CD14-positive monocyte (primary cell): ENCODE measurements around the gene ZDHHC14. TPM values are rescaled to one million over a fixed set of nuclear protein-coding genes. Genes with fewer than 3 reads are reported as not detected.

Experiments used
- DNase-seq, 3 donors: peaks; one replicate each; pipeline ENCODE4 v3.0.0-alpha.2; 2011 to 2022
- H2AFZ ChIP-seq: 2 replicates; pipeline ENCODE4 v1.6.0; 2012; ENCODE audit warnings: mild to moderate bottlenecking, low read depth, low read length, inconsistent platforms; ENCODE audit not compliant: insufficient read depth, poor library complexity, severe bottlenecking
- H3K27ac ChIP-seq, 2 donors: 1 replicate in 1 of 2; 2 replicates in 1 of 2; pipeline ENCODE4 v1.5.1; 2012 to 2013; ENCODE audit warnings: low read length in 2 of 2, control low read depth in 1 of 2, inconsistent platforms in 1 of 2, low read depth in 1 of 2, mild to moderate bottlenecking in 1 of 2
- H3K27me3 ChIP-seq, 2 donors: one replicate each; pipeline versions ENCODE4 v1.6.0 to v1.6.1; 2011 to 2013; ENCODE audit warnings: low read length in 2 of 2; ENCODE audit not compliant: control insufficient read depth in 2 of 2, insufficient read depth in 2 of 2
- H3K36me3 ChIP-seq, 2 donors: replicated peaks in 1 of 2; 1 replicate in 1 of 2; 2 replicates in 1 of 2; pipeline versions ENCODE4 v1.5.1 to v1.6.1; 2012 to 2013; ENCODE audit warnings: low read length in 2 of 2, control low read depth in 1 of 2, inconsistent platforms in 1 of 2, mild to moderate bottlenecking in 1 of 2; ENCODE audit not compliant: insufficient read depth in 2 of 2, control insufficient read depth in 1 of 2
- H3K4me1 ChIP-seq, 2 donors: 1 replicate in 1 of 2; 2 replicates in 1 of 2; pipeline versions ENCODE4 v1.5.1 to v1.6.1; 2012 to 2013; ENCODE audit warnings: low read length in 2 of 2, control low read depth in 1 of 2, inconsistent platforms in 1 of 2, mild to moderate bottlenecking in 1 of 2, moderate library complexity in 1 of 2; ENCODE audit not compliant: insufficient read depth in 2 of 2, control insufficient read depth in 1 of 2
- H3K4me2 ChIP-seq: replicated peaks from 2 replicates; pipeline ENCODE3; 2012; ENCODE audit warnings: low read length, moderate library complexity, mild to moderate bottlenecking; ENCODE audit not compliant: poor library complexity, severe bottlenecking; ENCODE audit errors: extremely low read depth
- H3K4me3 ChIP-seq, 3 experiments: fragments of 200-600 bp in 1 of 3; sonication (generic) in 1 of 3; replicated peaks in 1 of 3; 1 replicate in 2 of 3; 2 replicates in 1 of 3; pipeline ENCODE4 v1.5.1; 2011 to 2013; ENCODE audit warnings: low read length in 3 of 3, mild to moderate bottlenecking in 3 of 3, control low read depth in 2 of 3, low read depth in 2 of 3, inconsistent platforms in 1 of 3, moderate library complexity in 1 of 3
- H3K79me2 ChIP-seq: 2 replicates; pipeline ENCODE4 v1.6.0; 2012; ENCODE audit warnings: mild to moderate bottlenecking, control low read depth, inconsistent platforms, low read length, moderate library complexity; ENCODE audit not compliant: insufficient read depth
- H3K9ac ChIP-seq: 2 replicates; pipeline ENCODE4 v1.6.0; 2017; ENCODE audit warnings: low read length, mild to moderate bottlenecking; ENCODE audit not compliant: insufficient read depth, poor library complexity, severe bottlenecking
- H3K9me3 ChIP-seq, 2 donors: replicated peaks in 1 of 2; 1 replicate in 1 of 2; 2 replicates in 1 of 2; pipeline versions ENCODE4 v1.5.1 to v1.6.1; 2012 to 2013; ENCODE audit warnings: low read length in 2 of 2, control low read depth in 1 of 2; ENCODE audit not compliant: control insufficient read depth in 1 of 2, insufficient read depth in 1 of 2
- H4K20me1 ChIP-seq: 2 replicates; pipeline ENCODE4 v1.6.0; 2012; ENCODE audit warnings: mild to moderate bottlenecking, low read length, control low read depth, moderate library complexity; ENCODE audit not compliant: insufficient read depth
- H3K27ac Mint-ChIP-seq, 7 donors: one replicate each; pipeline ENCODE4 v1.8.0; 2020; ENCODE audit warnings: mild to moderate bottlenecking in 7 of 7, mixed read lengths in 7 of 7, moderate library complexity in 6 of 7, inconsistent platforms in 2 of 7
- H3K27me3 Mint-ChIP-seq, 3 donors: one replicate each; pipeline ENCODE4 v1.8.0; 2021 to 2022; ENCODE audit warnings: low read depth in 3 of 3, mild to moderate bottlenecking in 3 of 3, mixed read lengths in 3 of 3, moderate library complexity in 3 of 3, inconsistent platforms in 1 of 3
- H3K36me3 Mint-ChIP-seq, 2 donors: one replicate each; pipeline ENCODE4 v1.8.0; 2020; ENCODE audit warnings: mixed read lengths in 2 of 2, inconsistent platforms in 1 of 2, mild to moderate bottlenecking in 1 of 2
- H3K4me1 Mint-ChIP-seq: one replicate; pipeline ENCODE4 v1.8.0; 2020; ENCODE audit warnings: mild to moderate bottlenecking, mixed read lengths
- H3K4me3 Mint-ChIP-seq, 2 donors: one replicate each; pipeline ENCODE4 v1.8.0; 2020; ENCODE audit warnings: mild to moderate bottlenecking in 2 of 2, mixed read lengths in 2 of 2, moderate library complexity in 1 of 2
- H3K9me3 Mint-ChIP-seq, 7 donors: one replicate each; pipeline ENCODE4 v1.8.0; 2020 to 2022; ENCODE audit warnings: mixed read lengths in 7 of 7, mild to moderate bottlenecking in 6 of 7, moderate library complexity in 6 of 7, inconsistent platforms in 2 of 7
- WGBS: methylation state at CpG from one replicate; pipeline ENCODE4 v1.1.5; 2013; ENCODE audit warnings: missing lambda C conversion rate; ENCODE audit not compliant: insufficient coverage; 5-methylcytosine and 5-hydroxymethylcytosine counted together
- intact Hi-C, 2 donors: fragments of 100-400 bp; cut with micrococcal nuclease; formaldehyde crosslinking; loops; one replicate each; pipeline versions ENCODE4 v1.15.0 to v1.15.1; 2023
- polyA plus RNA-seq, 3 donors: library from polyadenylated mRNA; depleted of rRNA in 1 of 3; unstranded in 2 of 3; stranded (reverse) in 1 of 3; fragments of 300-500 nt in 2 of 3; fragments of >200 nt in 1 of 3; fragmentation: Illumina TruSeq in 2 of 3; gene quantifications; 1 replicate in 2 of 3; 2 replicates in 1 of 3; pipeline ENCODE4 v1.2.3, GENCODE V29; 2012 to 2021
- TF ChIP-seq, protein P1 (sequence below): fragments of 200-600 bp; IDR thresholded peaks from one replicate; pipeline ENCODE4 v1.8.0; 2022; ENCODE audit warnings: antibody characterized with exemption, mild to moderate bottlenecking

The ZDHHC14 gene
- polyA plus RNA-seq, 3 donors, result 0.30 to 1.7 (median 0.93) TPM

DNA sequence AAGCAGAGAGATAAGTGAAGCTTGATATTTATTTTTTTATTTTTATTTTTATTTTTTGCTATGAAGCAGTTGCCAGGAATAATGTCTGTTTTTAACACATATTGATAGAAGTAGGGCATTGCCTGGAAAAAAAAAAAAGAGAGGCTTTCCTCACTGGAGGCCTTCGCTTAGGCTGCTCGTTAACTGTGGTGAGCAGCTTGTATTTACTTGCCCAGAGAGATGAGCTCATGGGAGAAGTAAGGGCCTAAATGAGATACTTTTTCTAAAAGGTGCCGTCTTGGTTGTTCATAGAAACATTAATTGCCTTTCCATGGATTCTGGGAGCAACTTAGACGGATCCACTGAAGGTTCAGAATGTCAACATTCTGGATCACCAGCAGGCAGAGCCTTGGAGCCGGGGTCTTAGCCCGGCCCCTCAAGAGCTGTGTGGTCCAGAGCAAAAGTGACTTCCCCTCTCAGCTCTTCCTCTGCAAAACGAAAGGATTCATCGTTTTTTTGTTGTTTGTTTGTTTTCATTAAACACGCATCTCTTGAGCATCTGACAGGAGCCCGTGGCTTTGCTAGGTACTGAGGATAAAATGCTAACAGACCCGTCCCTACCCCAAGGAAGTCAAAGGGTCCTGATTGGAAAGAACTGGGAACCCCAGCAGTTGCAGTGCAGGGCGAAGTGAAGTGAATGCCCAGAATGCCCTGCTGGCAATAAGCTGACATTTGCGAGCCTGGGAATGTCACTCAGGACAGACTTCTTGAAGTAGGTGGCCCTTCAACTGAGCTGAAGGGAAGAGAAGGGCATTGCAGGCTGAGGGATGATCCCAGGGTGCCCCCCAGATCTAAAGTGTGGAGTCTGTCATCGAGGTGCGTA lies 138.5 kb downstream of the ZDHHC14 start:
- H3K4me1 ChIP-seq, result peaks cover 27 to 39% of the 10 kb centered on the region in 2 donors
- no peak overlapping the region for H3K4me2 ChIP-seq
- peak overlapping the region in 1 of 2 donors; percentile 46 for H3K4me3 Mint-ChIP-seq
- no peaks in the 10 kb centered on the region for H3K36me3 ChIP-seq
- no peaks in the 10 kb centered on the region for H3K79me2 ChIP-seq
- intact Hi-C loops, result no loop called here
- no peaks in the 10 kb centered on the region for H4K20me1 ChIP-seq
- WGBS, result 87% methylated on average over 10 of the region's 15 CpGs
- peak overlapping the region; percentile 15 for H2AFZ ChIP-seq
- H3K27ac Mint-ChIP-seq, result peak overlapping the region in 1 of 7 donors; percentile 48
- peaks cover 0 to 3% of the 10 kb centered on the region in 2 donors for H3K36me3 Mint-ChIP-seq
- H3K9ac ChIP-seq, result no peak overlapping the region
- H3K27ac ChIP-seq, result no peak overlapping the region
- no peaks in the 10 kb centered on the region for H3K27me3 ChIP-seq
- H3K9me3 Mint-ChIP-seq, result peaks cover 0 to 3% (median 0%) of the 10 kb centered on the region in 7 donors
- no peak for DNase-seq
- H3K4me3 ChIP-seq, result no peak overlapping the region
- no peaks in the 10 kb centered on the region for H3K27me3 Mint-ChIP-seq
- TF ChIP-seq, protein P1, sequence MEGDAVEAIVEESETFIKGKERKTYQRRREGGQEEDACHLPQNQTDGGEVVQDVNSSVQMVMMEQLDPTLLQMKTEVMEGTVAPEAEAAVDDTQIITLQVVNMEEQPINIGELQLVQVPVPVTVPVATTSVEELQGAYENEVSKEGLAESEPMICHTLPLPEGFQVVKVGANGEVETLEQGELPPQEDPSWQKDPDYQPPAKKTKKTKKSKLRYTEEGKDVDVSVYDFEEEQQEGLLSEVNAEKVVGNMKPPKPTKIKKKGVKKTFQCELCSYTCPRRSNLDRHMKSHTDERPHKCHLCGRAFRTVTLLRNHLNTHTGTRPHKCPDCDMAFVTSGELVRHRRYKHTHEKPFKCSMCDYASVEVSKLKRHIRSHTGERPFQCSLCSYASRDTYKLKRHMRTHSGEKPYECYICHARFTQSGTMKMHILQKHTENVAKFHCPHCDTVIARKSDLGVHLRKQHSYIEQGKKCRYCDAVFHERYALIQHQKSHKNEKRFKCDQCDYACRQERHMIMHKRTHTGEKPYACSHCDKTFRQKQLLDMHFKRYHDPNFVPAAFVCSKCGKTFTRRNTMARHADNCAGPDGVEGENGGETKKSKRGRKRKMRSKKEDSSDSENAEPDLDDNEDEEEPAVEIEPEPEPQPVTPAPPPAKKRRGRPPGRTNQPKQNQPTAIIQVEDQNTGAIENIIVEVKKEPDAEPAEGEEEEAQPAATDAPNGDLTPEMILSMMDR, result no peak
- H3K4me1 Mint-ChIP-seq, result peaks cover 38% of the 10 kb centered on the region
- no peaks in the 10 kb centered on the region for H3K9me3 ChIP-seq

DNA sequence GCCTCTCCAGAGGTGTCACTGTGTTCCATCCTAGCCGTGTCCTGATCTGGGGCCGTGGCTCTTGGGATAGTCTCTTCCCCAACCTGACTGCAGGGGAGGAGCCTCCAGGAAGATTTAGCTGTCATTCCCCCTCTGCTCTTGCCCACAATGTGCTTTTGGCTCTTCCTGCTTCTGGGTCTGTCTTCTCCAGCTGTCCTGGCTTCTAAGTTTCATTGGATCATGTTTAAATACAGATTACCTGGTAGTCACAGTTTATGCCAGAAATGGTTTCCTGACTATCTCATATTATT lies 139.1 kb downstream of the ZDHHC14 start:
- H3K27ac Mint-ChIP-seq, result no peak overlapping the region
- H3K27me3 ChIP-seq, result no peaks in the 10 kb centered on the region
- no peaks in the 10 kb centered on the region for H3K79me2 ChIP-seq
- H2AFZ ChIP-seq, result no peak overlapping the region
- H3K36me3 Mint-ChIP-seq, result peaks cover 0 to 3% of the 10 kb centered on the region in 2 donors
- H3K9ac ChIP-seq, result no peak overlapping the region
- H3K4me2 ChIP-seq, result no peak overlapping the region
- H3K27me3 Mint-ChIP-seq, result no peaks in the 10 kb centered on the region
- H3K9me3 Mint-ChIP-seq, result peaks cover 0 to 5% (median 0%) of the 10 kb centered on the region in 7 donors
- H3K4me3 Mint-ChIP-seq, result no peak overlapping the region
- H3K4me3 ChIP-seq, result no peak overlapping the region
- no peaks in the 10 kb centered on the region for H4K20me1 ChIP-seq
- TF ChIP-seq, protein P1, result no peak
- no peaks in the 10 kb centered on the region for H3K36me3 ChIP-seq
- no peaks in the 10 kb centered on the region for H3K9me3 ChIP-seq
- H3K27ac ChIP-seq, result no peak overlapping the region
- DNase-seq, result no peak
- WGBS, result 66% methylated on average over 2 of the region's 2 CpGs
- peaks cover 21 to 33% of the 10 kb centered on the region in 2 donors for H3K4me1 ChIP-seq
- intact Hi-C loops, result no loop called here
- H3K4me1 Mint-ChIP-seq, result peaks cover 33% of the 10 kb centered on the region
